ENCODE data around the gene EVA1C.
"Not testable (repeated sequence)": the region's sequence is repeated elsewhere in the genome, so short reads cannot be mapped to it uniquely, and the experiment has no call there.

EVA1C gene

GRCh38 chr21:32462564-32462963 lies 50.1 kb downstream of the EVA1C start:
- DNase-seq (ENCODE audit: low read depth), result not testable (repeated sequence)

- DNase-seq (ENCODE audit: low read depth), result peak; percentile 21
Measured at GRCh38 chr21:32463367-32463766, 50.9 kb downstream of the EVA1C start.

DNA sequence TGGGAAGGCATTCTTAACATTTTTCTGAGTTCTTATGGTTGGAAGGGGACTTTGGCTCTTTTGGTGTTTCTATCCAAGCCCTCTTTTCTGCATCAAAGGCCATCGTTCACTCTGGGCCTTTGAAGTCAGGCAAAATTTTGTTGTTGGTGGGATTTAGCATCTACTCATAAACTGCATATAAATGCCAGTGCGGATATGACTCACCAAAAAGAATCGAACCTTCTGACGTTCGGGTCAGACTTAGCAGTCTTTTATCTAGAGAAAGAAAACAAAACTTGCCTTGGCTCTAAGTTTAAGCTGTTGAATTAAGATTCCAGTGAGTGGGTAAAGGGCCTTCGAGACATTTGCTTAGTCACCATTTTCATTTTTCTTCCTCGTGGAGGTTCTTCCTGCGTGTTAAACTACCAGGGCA lies 51.4 kb downstream of the EVA1C start:
- peak; percentile 84 for DNase-seq (ENCODE audit: low read depth)

DNA sequence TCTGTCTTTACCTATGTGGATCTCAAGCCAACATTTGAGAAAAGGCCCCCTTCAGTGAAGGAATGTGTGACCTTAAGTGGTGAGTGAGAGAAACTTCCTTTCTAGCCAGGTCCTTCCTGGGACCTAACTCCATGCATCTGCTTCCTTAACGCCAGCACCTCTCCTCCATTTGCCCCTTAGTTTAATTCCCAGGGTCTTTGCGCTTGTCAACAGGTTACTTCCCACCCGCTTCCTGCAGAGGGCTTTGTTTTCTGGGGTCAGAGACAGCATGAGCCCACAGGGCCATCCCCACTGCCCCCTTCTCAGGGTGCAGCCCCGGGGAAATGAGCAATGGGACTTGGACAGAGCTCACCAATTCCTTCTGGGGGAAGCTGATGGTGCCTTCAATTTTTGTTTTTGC lies 54.8 kb downstream of the EVA1C start:
- DNase-seq (ENCODE audit: low read depth), result no peak

DNA sequence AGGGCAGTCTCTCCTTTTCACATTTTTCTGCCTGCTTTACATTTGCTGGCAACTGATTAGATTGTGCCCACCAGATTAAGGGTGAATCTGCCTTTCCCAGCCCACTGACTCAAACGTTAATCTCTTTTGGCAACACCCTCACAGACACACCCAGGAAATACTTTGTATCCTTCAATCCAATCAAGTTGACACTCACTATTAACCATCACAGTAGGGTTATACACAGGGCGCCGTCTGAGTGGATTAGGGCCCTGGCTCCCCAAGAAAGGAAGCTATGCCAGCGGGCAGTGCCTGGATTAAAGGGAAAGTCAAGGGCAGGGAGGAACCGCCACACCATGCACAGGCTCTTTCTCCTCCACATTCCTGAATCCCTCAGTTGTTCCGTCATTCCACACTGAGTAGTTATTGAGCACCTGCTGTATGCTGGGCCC lies 56.2 kb downstream of the EVA1C start:
- DNase-seq (ENCODE audit: low read depth), result no peak

GRCh38 chr21:32469628-32470027 lies 57.1 kb downstream of the EVA1C start:
- no peak for DNase-seq (ENCODE audit: low read depth)

GRCh38 chr21:32470206-32470605 lies 57.7 kb downstream of the EVA1C start:
- DNase-seq (ENCODE audit: low read depth), result no peak

- no peak for DNase-seq (ENCODE audit: low read depth)
Measured at GRCh38 chr21:32472890-32473765, 60.6 kb downstream of the EVA1C start.

DNA sequence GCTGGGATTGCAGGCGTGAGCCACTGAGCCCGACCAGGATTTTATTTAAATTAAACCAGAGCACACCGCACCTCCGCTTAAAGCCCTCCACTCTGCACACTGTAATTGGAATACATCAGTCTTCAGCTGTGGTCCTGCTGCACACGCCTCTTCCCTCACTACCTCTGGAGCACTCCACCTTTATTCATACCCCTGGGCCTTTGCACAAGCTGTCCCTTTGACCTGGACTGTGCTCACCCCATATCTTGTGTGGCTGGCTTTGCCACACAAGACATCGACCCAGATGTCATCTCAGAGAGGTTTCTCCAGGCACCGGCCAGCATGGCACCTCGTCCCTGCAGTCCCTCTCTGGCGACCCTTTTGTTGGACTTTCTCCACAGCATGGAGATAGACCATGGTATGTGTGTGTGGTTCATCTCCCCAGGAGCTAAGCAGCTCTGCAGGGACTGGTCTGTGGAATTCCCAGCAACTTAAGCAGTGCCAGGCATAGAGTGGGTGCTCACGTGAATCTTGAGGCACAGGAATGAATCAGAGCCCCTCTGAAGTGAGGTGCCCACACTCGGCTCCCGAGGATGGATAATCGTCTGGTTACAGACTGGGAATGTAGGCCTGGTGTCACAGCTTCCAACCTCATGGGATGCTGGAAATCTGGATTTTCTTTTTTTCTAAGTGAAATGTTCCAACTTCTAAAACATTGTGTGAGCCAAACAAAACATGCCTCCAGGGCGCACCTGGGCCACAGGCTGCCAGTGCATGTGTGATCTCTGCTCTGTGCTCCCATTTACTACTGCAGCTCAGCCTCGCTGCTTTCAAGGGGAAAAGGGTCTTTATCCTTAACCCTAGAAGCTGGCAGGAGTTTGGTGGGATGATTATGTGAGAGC lies 61.9 kb downstream of the EVA1C start:
- no peak for DNase-seq (ENCODE audit: low read depth)

GRCh38 chr21:32475162-32475812 lies 62.8 kb downstream of the EVA1C start:
- peak; percentile 80 for DNase-seq (ENCODE audit: low read depth)

GRCh38 chr21:32476661-32477423 lies 64.3 kb downstream of the EVA1C start:
- no peak for DNase-seq (ENCODE audit: low read depth)

DNA sequence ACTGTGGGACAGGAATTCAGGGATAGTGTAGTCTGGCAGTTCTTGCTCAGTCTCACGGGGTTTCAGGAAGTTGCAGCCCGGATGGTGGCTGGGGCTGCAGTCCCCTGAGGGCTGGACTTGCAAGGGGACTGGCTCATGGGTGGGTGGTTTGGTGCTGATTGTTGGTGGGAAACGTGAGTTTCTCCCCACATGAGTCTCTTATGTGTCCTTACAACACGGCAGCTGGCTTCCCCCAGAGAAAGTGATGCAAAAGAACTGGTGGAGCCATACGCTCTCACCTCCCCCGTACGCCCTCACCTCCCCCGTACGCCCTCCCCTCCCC lies 64.9 kb downstream of the EVA1C start:
- DNase-seq (ENCODE audit: low read depth), result no peak

DNA sequence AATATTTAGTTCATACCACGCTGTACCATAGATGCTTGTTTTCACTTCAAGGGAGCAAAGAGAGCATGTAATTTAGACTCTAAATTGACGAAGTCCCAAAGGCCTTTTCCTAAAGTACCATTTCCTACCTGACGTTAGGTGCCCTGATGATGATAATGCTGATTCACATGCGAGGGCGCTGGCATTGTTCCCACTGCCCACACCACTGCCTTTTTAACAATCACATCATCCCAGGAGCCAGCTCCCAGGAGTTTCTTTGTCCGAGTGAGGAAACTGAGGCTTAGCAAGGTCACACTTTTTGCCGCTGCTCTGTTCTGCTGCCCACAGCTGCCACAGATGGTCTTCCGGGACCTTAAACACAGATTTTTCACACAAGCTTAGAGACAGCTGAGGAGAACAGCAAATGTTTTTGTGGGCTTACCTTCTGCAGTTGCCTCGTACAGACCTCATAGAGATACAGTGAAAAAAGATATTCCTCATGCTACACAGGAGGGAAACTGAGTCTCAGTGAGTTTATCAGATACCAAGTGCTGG lies 69.4 kb downstream of the EVA1C start:
- no peak for DNase-seq (ENCODE audit: low read depth)

GRCh38 chr21:32482565-32483292 lies 70.2 kb downstream of the EVA1C start:
- no peak for DNase-seq (ENCODE audit: low read depth)

DNA sequence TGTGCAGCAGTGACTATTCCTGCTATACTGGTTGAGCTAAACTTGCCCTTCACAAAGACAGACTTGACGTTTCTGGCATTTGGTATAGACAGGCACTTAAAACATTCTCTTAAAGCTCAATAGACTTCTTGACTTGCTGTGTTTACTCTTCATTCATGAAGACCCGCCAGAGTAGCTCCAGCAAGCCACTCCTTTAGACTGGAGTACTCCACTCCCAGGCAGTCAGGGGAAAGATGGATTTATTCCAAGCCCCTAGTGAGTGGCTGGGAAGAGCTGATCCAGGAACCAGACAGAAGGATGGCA lies 70.7 kb downstream of the EVA1C start:
- no peak for DNase-seq (ENCODE audit: low read depth)

DNA sequence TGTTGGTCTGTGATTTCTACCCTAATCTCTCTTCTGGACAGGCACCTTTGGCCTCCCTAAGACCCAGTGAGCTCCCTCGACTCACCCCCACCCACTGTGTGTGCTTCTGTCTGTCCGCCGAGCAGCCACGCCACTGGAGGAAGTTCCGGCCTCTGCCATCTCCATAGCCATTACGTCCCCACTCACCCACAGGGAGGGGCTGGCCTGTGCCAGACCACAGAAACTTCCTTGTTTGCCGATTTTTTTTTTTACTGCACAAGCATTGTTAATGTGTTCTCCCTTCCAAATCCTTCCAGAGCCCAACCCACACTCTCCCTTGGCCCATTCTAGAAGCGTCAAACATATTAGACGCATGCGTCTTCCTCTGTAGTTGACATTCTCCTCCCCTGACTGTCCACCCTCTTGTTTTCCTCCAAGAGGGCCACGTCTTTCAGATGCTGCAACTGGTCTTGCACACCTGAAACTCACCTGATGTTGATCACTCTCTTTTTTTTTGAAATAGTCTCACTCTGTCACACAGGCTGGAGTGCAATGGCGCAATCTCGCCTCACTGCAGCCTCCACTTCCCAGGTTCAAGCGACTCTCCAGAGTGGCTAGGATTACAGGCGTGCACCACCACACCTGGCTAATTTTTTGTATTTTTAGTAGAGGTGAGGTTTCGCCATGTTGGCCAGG lies 72.3 kb downstream of the EVA1C start:
- DNase-seq (ENCODE audit: low read depth), result no peak

DNA sequence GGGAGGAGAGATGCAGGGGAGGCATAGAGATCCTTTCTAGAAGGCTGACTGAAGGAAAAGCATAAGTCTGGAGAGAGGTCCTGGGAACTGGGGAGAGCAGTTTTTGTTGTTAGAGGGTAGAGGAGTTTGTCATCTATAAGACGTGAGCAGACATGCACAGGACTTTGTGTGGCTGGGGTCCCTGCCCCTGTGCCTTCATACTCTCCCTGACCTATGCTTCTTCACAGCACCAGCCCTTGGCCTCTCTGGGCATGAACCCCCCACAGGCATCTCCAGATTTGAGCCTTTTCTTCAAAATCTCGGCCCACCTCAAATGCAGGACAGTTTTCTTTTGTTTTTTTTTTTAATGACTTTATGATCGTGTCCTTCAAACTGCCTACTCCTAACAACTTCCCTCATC lies 79.9 kb downstream of the EVA1C start:
- DNase-seq (ENCODE audit: low read depth), result no peak

- DNase-seq (ENCODE audit: low read depth), result peak; percentile 72
Measured at GRCh38 chr21:32494934-32495709, 82.6 kb downstream of the EVA1C start.

DNA sequence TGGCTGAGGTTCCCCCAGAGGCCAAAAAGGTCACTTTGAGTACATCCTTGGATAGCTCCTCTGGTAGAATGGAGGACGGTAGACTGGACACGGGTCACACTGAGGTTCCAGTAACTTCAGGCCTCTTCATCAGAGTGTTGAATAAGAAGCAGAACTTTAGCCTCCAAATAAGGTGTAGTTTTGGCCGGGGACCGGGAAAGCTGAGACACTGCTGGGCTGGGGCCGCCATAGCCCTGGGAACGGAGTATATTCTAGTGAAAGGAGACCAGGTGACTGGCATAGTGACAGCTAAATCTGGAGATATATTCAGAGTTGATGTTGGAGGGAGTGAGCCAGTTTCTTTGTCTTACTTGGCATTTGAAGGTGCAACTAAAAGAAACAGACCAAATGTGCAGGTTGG lies 84.1 kb downstream of the EVA1C start:
- DNase-seq (ENCODE audit: low read depth), result no peak

Data from amniotic epithelial cell (primary cell).